GM06990 (cell line): ENCODE data around the gene SLC43A2.

Source experiments
- DNase-seq: peaks from one replicate; pipeline ENCODE4 v3.0.0-alpha.2; 2011; ENCODE audit not compliant: insufficient read length; ENCODE audit errors: extremely low read depth
- H3K27me3 ChIP-seq: replicated peaks from 2 replicates; pipeline ENCODE4 v1.6.0; 2011; ENCODE audit warnings: low read length; ENCODE audit not compliant: control insufficient read depth, insufficient read depth
- H3K36me3 ChIP-seq: 2 replicates; pipeline ENCODE4 v1.5.1; 2011; ENCODE audit warnings: low read length; ENCODE audit not compliant: control insufficient read depth, insufficient read depth
- H3K4me3 ChIP-seq: replicated peaks from 2 replicates; pipeline ENCODE4 v1.5.1; 2011; ENCODE audit warnings: low read depth, mild to moderate bottlenecking, control low read depth, low read length
- CTCF ChIP-seq: IDR thresholded peaks from 2 replicates; pipeline ENCODE4 v1.5.1; 2011; ENCODE audit warnings: low read length, control low read depth, mild to moderate bottlenecking, inconsistent platforms; ENCODE audit not compliant: insufficient read depth, poor library complexity, severe bottlenecking

The SLC43A2 gene

GRCh38 chr17:1552932-1553331 lies 75.7 kb downstream of the SLC43A2 start:
- no peak for TF ChIP-seq CTCF
- no peak for DNase-seq
- Histone ChIP-seq H3K4me3 (no peak overlapping the region), H3K27me3 (no peaks in the 10 kb centered on the region), H3K36me3 (peaks cover 31% of the 10 kb centered on the region)

- peaks cover 31% of the 10 kb centered on the region for H3K36me3 ChIP-seq
- DNase-seq = no peak
These were observed 76.9 kb downstream of the SLC43A2 start for GRCh38 chr17:1551741-1552140.

GRCh38 chr17:1548032-1548431 lies 80.6 kb downstream of the SLC43A2 start:
- no peak for TF ChIP-seq CTCF
- Histone ChIP-seq H3K4me3 (no peak overlapping the region), H3K36me3 (peaks cover 25% of the 10 kb centered on the region), H3K27me3 (no peaks in the 10 kb centered on the region)
- no peak for DNase-seq

More at GRCh38 chr17:1551741-1552140, 76.9 kb downstream of the SLC43A2 start:
- no peak overlapping the region for H3K4me3 ChIP-seq
- no peaks in the 10 kb centered on the region for H3K27me3 ChIP-seq
- TF ChIP-seq CTCF = no peak

GRCh38 chr17:1546292-1546922 lies 82.2 kb downstream of the SLC43A2 start:
- Histone ChIP-seq H3K27me3 (no peaks in the 10 kb centered on the region), H3K4me3 (no peak overlapping the region), H3K36me3 (peaks cover 27% of the 10 kb centered on the region)
- no peak for TF ChIP-seq CTCF
- DNase-seq = no peak

GRCh38 chr17:1545618-1546017 lies 83.0 kb downstream of the SLC43A2 start:
- no peak for TF ChIP-seq CTCF
- Histone ChIP-seq H3K4me3 (no peak overlapping the region), H3K36me3 (peaks cover 26% of the 10 kb centered on the region), H3K27me3 (no peaks in the 10 kb centered on the region)
- no peak for DNase-seq

GRCh38 chr17:1542316-1542715 lies 86.3 kb downstream of the SLC43A2 start:
- peaks cover 28% of the 10 kb centered on the region for H3K36me3 ChIP-seq

More at GRCh38 chr17:1542316-1542715, 86.3 kb downstream of the SLC43A2 start:
- no peak overlapping the region for H3K4me3 ChIP-seq
- no peaks in the 10 kb centered on the region for H3K27me3 ChIP-seq
- no peak for DNase-seq
- no peak for TF ChIP-seq CTCF
